C4-2B (cell line): ENCODE measurements around the gene IL18RAP.

Experiments used
- ZFX ChIP-seq: fragments of 450-650 bp; IDR thresholded peaks from 2 replicates; pipeline ENCODE4 v1.6.1; 2017
- TF ChIP-seq, protein P1 (sequence below): fragments of 450-650 bp; conservative IDR thresholded peaks from 2 replicates; pipeline ENCODE4 v1.5.1; 2017; ENCODE audit warnings: mild to moderate bottlenecking

DNA sequence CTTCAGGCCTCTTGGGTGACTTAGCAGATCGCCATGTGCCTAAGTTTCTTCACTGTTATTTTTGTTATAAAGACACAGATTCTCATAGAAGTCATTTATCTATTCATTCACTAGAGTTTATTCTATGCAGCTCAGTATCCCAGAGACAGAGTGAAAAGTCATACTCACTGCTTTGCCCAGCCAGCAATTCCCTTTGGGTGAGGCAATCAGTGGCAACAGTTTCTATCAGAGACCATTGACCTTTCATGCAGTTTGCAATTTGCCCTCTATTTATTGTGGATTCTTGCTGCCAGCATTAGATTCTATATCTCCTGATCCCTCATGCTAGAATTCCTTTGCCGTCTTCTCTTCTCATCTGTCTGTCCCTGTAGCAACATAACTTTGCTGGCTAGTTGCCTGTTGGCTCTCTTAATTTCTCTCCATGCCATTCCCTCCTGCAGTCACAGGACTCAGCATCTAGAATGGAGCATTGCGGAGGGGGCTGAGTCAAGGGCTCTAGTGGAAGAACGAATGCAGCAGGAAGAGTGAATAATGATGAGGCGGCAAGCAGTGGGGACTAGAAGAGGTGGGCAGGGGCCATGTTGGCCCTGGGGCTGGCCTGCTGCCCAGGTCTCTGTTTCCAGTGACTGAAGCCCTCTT is 62.3 kb downstream of the IL18RAP start:
- TF ChIP-seq, protein P1, sequence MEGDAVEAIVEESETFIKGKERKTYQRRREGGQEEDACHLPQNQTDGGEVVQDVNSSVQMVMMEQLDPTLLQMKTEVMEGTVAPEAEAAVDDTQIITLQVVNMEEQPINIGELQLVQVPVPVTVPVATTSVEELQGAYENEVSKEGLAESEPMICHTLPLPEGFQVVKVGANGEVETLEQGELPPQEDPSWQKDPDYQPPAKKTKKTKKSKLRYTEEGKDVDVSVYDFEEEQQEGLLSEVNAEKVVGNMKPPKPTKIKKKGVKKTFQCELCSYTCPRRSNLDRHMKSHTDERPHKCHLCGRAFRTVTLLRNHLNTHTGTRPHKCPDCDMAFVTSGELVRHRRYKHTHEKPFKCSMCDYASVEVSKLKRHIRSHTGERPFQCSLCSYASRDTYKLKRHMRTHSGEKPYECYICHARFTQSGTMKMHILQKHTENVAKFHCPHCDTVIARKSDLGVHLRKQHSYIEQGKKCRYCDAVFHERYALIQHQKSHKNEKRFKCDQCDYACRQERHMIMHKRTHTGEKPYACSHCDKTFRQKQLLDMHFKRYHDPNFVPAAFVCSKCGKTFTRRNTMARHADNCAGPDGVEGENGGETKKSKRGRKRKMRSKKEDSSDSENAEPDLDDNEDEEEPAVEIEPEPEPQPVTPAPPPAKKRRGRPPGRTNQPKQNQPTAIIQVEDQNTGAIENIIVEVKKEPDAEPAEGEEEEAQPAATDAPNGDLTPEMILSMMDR: no peak
- no peak for TF ChIP-seq ZFX
